Measurements from ENCODE around the gene EPB41L3. TPM values are rescaled to one million over a fixed set of nuclear protein-coding genes. Genes with fewer than 3 reads are reported as not detected.

Gene EPB41L3
- total RNA-seq, 1 experiment from 2014 or later: 0.34 TPM

- DNase-seq (ENCODE audit: low read depth, low spot score) (no peak), ATAC-seq (no peak)
- H3K27ac ChIP-seq (ENCODE audit: low read depth, low read length): no peak overlapping the region
- ChIA-PET POLR2A (no interaction called here), RAD21 (ENCODE audit: low non-redundant PET in 1 of 2, low total read pairs in 2 of 2, uncharacterized antibody in 2 of 2, unreplicated experiment in 2 of 2) (no interaction called here), CTCF (no interaction called here)
- intact Hi-C loops (cut with micrococcal nuclease): no loop called here
- no peak overlapping the region for H2AFZ ChIP-seq (ENCODE audit: low read depth, low read length, poor library complexity, severe bottlenecking)
- H3K36me3 ChIP-seq (ENCODE audit: control insufficient read depth in 1 of 2, insufficient read depth in 2 of 2, low read length in 2 of 2): no peaks in the 10 kb centered on the region
- no peaks in the 10 kb centered on the region for H3K4me1 ChIP-seq (ENCODE audit: control insufficient read depth in 1 of 2, insufficient read depth in 2 of 2, low read length in 2 of 2)
- H3K79me2 ChIP-seq (ENCODE audit: insufficient read depth, low read length): no peaks in the 10 kb centered on the region
- TF ChIP-seq YY1 (IDR thresholded peaks at IDR 0.05; ENCODE audit: extremely low read depth, insufficient replicate concordance, low read depth, low read length): no peak
- no peak for TF ChIP-seq SRF (IDR thresholded peaks at IDR 0.05; ENCODE audit: low read depth)
- TF ChIP-seq EGR1 (IDR thresholded peaks at IDR 0.05; ENCODE audit: low read depth): no peak
- TF ChIP-seq ZNF274 (IDR thresholded peaks at IDR 0.05; ENCODE audit: low read depth, low read length): no peak
- TF ChIP-seq TCF7L2 (IDR thresholded peaks at IDR 0.05; ENCODE audit: borderline replicate concordance, extremely low read depth, insufficient read depth, insufficient read length): no peak
- TF ChIP-seq ELF1 (IDR thresholded peaks at IDR 0.05; ENCODE audit: borderline replicate concordance, low read depth): no peak
- no peak for TF ChIP-seq JUND (IDR thresholded peaks at IDR 0.05)
- TF ChIP-seq EZH2phosphoT487 (IDR thresholded peaks at IDR 0.05; ENCODE audit: borderline replicate concordance): no peak
- TF ChIP-seq ATF3 (IDR thresholded peaks at IDR 0.05): no peak
- no peak for TF ChIP-seq SP1 (IDR thresholded peaks at IDR 0.05; ENCODE audit: low read depth)
- no peak for TF ChIP-seq POLR2AphosphoS5 (IDR thresholded peaks at IDR 0.05; ENCODE audit: low read depth, low read length)
- TF ChIP-seq ZBTB33 (IDR thresholded peaks at IDR 0.05; ENCODE audit: extremely low read depth, insufficient replicate concordance, low read length): no peak
- TF ChIP-seq REST (IDR thresholded peaks at IDR 0.05; ENCODE audit: low read depth): no peak
- TF ChIP-seq FOSL1 (IDR thresholded peaks at IDR 0.05; ENCODE audit: low read depth): no peak
- no peak for TF ChIP-seq MAX (IDR thresholded peaks at IDR 0.05)
- peaks cover 7 to 21% of the 10 kb centered on the region in 2 experiments; a peak in 2 of 4 replicates for H3K9me3 ChIP-seq (ENCODE audit: control insufficient read depth in 1 of 2, insufficient read depth in 1 of 2, low read depth in 1 of 2, low read length in 2 of 2)
- H3K4me2 ChIP-seq (ENCODE audit: low read length): no peak overlapping the region
- no peaks in the 10 kb centered on the region for H3K27me3 ChIP-seq (ENCODE audit: insufficient read depth, low read length)
- no peaks in the 10 kb centered on the region for H3K9me2 ChIP-seq (ENCODE audit: insufficient read depth)
- H4K20me1 ChIP-seq (ENCODE audit: insufficient read depth): no peaks in the 10 kb centered on the region
- no peak overlapping the region for H3K4me3 ChIP-seq (replicated peaks in 1 of 2; ENCODE audit: low read depth in 1 of 2, low read length in 2 of 2)
- H3K9ac ChIP-seq (ENCODE audit: low read length): no peak overlapping the region
- no TSS peak for BruUV-seq (replicated peaks)
These were observed 39.3 kb upstream of the EPB41L3 start for GRCh38 chr18:5582849-5583681.

Measured in HCT116 (cell line).